NCI-H69 (cell line): Measurements from ENCODE around the gene CIDEC.

Source experiments
- DNase-seq: peaks from one replicate; lab custom pipeline; 2025; lab: John Stamatoyannopoulos, UW

Gene CIDEC

DNA sequence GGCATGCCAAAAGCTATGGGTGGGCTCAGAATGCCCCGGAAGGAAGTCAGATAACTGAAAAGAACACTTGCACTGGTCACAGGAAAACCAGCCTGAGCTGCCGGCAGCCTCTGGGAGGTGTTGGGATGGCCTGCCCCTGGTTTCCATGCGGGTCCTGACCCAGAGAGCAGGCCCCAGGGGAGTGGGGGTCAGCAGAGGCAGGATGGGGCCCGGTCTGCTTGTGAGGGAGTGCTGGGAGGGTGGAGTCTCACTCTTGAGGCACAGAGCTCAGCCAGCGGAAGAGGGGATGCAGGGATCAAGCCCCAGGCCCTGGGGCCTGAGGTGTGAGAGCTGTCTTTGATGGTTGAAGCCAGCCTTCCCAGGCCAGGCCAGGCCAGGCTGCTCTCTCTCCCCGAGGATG lies 33.8 kb downstream of the CIDEC start:
- DNase-seq = no peak

DNA sequence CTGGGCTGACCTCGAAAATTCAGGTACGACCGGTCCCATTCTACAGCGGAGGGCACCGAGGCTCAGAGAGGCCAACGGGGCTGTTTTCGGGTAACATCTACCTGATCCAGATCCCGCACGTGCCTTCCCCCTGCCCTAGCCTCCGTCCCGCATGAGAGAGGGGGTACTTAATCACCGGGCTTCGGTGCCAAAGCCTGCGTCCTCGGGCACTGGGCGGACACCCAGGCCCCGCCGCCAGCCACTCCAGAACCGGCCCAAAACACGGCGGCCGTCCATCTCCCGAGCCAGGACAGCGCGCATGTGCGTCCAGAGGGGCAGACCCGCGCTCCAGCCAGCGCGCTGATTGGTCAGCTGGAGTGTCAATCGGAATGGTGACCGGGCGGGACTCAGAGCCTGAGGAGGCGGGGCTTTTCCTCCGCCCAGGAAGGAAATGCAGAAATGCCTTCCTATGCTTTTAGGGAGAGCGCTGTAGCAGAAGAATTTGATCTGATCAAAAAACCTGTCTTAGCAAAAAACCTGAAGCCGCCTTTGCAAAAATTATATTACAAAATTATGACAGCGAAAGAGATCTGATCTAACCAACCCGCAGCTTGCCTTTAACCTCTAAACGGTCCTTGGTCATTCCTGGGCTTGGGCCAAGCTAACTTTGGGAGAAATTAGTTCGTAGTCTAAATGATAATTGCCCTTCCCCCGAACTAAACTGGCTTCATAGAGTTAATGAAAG lies 36.2 kb downstream of the CIDEC start, which contains the start of gene RPUSD3:
TSS of gene RPUSD3 (minus strand) at position 294 of the 724 bp plus-strand sequence. CDS start at position 276, 18 bp downstream.
- peak; percentile 91 for DNase-seq

DNA sequence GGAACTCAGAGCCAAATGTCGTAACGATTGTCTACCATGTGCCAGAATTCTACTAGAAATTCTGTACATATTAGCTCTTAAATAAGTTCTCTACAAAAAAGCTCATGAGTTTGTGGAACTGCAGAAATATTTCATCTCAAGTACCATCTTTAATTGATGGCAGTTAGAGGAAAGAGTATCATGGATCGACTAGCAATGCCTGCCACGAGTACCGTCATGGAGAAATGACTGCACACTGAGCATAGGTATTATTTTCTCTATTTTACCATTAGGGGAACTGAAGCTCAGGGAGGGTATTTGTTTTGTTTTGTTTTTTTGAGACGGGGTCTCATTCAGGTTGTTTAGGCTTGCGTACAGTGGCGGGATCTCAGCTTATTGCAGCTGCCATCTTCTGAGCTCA lies 39.0 kb downstream of the CIDEC start:
- DNase-seq = no peak

DNA sequence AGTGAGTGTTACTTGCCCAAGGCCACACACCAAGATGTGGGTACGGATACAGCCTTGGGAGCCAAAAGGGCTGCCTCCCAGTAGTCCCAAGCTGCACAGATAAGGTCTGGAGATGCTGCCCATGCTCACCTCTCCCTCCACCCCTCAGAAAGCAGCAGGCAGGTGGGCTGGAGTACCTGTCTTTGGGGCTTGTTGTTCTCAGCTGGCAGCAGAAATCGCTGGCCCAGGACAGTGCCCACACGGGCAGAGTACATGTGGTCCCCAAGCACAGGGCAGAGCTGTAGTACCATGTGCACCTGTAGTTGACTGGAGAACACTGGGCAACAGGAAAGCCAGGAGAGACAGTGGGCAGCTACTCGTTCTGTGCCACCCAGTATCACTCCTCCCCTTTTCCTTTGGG lies 41.2 kb downstream of the CIDEC start:
- DNase-seq = no peak

DNA sequence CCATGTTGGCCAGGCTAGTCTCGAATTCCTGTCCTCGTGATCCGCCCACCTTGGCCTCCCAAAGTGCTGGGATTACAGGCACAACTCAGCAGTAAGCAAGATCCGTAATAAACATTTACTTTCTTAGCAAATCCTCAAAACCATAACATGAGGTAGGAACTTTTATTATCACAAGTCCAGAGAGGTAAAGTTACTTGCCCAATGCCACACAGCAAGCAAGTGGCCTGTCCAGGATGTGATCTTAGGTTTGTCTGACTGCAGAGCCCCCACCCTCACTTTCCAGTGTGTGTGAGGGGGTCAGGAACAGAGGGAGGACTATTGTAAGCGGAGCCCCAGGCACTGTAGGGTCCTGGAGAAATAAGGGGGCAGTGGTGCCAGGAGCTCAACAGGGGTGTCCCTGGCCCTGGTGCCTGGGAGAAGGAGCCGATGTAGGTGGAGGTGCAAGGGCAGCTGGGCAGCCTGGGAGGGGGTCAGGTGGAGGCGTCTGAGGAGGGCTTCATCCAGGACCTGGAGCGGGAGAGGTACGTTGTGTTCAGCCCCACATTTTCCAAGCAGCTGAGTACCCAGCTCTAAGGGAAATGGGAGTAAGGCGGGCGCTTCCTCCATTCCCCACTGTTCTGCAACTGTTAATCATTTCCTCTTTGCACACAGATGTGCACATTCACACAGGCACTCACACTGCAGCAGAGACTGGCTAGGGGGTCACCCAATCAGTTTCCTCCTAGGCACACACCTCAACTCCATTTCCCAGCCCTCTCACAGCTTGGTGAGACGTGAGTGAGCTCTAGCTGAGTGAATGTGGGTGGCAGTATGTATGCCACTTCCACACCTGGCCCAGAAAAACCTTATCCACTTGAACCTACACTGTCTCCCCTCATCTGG lies 42.1 kb downstream of the CIDEC start:
- no peak for DNase-seq

DNA sequence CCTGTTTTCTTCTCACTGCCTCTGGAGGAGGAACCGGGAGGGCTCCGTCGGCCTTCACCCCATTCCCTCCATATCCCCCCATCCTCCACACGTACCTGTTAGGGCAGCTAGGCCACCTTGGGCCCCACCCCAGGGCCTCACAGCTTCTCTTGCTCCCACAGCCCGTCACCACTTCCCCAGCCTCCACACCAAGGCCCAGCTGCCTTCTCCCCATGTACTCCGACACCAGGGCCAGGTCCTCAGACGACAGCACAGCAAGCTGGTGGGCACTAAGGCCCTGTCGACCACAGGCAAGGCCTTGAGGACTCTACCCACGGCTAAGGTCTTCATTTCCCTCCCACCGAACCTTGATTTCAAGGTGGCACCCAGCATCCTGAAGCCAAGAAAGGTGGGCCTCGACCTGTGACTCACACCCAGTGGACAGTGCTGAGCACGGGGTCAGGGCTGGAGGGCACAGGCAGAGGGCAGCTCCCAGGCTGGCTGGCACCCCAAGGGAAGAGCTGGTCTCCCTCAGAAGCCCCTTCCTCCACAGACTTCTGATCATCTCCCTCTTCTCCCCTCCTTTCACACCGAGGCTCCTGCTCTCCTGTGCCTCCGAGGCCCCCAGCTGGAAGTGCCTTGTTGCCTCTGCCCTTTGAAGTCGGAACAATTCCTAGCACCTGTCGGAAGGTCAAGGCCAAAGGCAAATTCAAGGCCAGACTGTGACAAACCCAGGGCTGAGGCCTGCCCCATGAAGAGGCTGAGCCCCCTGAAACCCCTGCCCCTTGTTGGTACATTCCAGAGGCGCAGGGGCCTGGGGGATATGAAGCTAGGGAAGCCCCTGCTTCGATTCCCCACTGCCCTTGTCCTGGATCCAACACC lies 45.3 kb downstream of the CIDEC start:
- no peak for DNase-seq

DNA sequence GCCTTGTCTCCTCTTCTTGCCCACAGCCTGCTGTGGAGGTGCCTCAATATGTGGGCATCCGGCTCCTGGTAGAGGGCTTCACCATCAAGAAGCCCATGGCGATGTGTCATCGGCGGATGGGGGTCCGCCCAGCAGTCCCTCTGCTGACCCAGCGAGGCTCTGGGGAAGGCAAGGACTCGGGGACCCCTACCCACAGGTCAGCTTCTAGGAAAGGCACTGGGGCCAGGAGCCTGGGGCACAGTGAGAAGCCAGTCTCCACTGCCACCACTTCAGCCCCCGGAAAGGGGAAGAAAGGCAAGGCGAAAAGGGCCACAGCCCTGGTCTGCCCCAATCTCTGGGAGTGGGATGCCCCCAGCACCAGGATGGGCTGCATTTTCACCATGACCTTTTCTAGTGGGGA lies 47.0 kb downstream of the CIDEC start:
- no peak for DNase-seq

DNA sequence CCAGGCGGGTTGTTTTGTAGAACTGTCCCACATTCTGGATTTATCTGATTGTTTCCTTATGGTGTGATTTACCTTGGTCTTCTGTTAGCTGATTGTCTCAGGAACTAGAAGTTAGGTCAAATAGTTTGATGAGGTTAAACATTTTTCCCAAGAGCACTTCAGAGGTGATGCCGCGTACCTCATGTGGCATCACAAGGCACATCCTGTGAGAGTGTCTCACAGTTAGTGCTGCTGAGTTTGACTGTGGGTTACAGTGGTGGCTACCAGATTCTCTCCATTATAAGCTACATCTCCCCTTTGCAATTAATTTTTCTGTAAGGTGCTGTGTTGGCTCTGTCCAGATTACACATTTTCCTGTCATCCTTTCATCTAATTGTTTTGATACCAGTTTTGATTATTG lies 48.8 kb downstream of the CIDEC start:
- DNase-seq = no peak

DNA sequence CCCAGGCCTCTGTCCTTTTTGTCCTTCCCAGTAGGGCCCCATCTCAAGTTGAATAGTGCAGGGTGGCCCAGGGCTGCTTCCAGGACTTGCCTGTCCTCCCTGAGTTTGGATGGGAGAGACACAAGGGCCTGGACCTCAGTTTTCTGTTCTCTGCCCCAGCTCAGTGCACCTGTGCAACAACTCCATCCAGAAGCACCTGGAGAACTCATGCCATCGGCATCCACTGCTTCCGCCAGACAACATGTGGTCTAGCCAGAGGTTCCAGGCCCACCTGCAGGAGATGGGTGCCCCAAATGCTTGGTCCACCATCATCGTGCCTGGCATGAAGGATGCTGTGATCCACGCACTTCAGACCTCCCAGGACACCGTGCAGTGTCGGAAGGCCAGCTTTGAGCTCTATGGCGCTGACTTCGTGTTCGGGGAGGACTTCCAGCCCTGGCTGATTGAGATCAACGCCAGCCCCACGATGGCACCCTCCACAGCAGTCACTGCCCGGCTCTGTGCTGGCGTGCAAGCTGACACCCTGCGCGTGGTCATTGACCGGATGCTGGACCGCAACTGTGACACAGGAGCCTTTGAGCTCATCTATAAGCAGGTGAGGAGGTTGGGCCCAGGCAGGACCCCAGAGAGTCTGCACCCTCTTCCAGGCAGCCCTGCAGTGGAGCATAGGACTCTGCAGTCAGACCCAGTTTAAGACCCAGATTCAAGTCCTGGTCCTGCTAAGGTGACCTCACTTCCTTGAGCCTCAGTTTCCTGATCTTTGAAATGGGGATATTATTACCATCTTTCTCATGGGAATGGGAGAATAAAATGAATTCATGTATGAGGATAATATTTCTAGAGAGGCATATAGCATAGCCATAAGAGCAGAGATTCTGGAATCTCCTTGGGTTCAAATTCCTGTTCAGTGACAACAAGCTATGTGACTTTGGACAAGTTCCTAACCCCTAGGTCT lies 51.0 kb downstream of the CIDEC start:
- no peak for DNase-seq

DNA sequence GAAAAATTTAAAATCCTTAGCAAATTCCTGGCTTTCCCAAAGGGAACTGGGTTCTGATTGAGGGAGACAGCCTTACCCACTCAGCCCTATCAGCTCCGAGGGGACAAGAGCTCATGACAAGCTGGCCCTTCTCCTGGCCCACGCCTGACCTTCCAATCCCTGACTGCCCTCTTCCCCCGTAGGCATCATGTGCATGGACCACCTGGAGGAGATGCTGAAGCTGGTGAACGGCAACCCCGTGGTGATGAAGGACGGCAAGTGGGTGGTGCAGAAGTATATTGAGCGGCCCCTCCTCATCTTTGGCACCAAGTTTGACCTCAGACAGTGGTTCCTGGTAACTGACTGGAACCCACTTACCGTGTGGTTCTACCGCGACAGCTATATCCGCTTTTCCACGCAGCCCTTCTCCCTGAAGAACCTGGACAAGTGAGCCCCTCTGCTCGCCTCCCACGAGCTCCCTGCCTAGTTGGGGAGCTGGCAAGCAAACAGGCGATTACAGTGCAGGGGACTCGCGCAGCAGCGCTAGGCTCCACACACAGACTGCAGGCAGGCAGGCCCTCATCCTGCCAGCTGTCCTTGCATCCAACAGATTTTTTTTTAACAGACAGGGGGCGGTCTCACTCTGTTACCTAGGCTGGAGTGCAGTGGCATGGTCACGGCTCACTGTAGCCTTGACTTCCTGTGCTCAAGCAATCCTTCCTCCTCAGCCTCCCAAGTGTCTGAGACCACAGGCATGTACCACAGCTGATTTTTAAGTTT lies 53.1 kb downstream of the CIDEC start:
- DNase-seq = peak; percentile 44

DNA sequence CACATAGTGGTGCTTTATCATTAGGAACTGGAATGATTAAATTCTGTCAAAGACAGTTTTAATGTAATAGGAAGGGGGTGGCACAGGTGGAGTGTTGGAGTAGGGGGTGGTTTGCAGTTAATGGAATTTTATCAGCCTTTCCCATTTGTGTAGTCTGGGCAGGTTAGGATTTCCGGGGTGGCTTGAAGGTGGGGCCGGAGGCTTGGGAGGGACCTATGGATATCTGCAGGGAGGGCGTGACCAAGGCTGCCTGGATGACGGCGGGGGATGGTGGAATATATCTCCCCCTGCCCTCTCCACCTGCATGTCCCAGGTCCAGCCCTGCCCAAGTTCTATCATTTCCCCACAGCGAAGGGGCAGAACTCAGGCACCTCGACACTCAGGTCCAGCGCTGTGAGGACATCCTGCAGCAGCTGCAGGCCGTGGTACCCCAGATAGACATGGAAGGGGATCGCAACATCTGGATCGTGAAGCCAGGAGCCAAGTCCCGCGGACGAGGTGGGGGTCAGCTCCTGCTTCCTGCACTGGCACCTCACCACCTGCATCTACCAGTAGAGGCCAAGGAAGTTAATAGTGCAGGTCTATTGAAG lies 54.5 kb downstream of the CIDEC start:
- DNase-seq = no peak

DNA sequence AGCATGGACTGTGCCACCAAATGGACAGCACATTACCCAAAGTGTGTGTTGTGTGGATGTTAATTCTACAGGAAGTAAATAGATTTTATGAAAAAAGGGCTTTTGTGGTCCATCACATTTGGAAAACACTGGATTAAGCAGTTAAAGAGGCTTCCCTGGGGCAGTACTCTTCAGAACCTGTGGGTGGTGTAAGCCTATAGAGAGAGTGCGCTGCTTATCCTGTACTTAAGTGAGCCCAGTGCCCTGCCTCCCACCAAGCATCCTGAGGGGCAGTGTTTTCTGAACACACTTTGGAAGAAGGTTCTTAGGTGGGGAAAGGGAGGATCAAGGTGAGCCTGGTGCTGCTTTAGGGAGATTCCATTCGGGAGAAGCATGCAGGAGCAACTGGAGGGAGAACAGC lies 59.1 kb downstream of the CIDEC start:
- peak; percentile 10 for DNase-seq

DNA sequence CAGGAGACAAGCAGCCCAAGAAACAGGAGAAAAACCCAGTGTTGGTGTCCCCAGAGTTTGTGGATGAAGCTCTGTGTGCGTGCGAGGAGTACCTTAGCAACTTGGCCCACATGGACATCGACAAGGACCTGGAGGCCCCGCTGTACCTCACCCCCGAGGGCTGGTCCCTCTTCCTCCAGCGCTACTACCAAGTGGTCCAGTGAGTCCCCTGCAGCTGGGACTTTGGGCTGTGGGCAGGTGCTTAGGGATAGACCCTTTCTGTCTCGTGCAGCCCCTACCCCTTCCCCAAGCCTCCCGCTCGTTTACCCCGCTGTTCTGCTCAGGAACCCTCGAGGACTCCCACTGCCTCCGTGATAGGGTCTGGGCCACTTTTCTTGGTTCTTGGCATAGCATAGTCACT lies 59.5 kb downstream of the CIDEC start:
- DNase-seq = no peak

DNA sequence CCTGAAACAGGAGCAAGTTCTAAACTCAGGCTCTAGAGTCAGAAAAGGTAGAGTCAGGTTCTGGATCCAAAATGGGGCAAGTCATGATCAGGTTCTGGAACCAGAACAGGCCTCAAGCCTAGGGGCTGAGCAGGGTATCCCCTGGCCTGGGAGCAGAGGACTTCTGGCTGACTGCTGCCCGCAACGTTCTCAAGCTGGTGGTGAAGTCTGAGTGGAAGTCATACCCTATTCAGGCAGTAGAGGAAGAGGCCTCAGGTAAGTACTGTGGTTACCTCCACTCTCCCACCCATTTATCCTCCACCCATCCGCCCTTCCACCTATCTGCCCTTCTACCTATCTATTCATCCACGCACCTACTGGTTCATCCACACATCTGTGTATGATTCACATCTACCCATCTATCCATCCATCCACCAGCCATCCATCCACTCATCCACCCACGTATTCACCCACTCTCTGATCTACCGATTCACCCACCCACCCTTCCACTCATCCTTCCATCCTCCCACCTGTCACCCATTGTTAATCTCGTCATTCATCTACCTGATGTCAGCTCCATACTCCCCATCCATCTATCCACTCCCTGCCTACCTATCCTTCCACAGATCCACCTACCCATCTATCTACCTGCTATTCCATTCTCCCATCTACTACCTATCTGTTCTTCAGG lies 61.3 kb downstream of the CIDEC start:
- no peak for DNase-seq

DNA sequence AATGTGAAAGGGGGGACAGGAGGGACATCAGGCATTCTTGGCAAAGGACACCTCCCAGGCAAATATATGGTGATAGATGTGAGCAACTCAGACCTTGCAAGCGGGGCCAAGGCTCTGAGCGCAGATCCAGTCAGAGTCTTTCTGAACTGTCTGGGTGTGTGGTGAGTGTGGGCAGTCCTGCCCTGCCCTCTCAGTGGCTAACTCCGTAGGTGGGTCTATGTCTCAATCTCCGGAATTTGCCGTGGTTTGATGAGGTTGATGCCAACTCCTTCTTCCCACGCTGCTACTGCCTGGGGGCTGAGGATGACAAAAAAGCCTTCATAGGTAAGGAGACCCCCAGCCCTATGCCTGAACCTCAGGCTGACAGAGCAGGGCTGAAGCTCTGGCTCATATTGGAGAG lies 62.6 kb downstream of the CIDEC start:
- DNase-seq = no peak
